Measurements from ENCODE around the gene THEMIS2.

The THEMIS2 gene

DNA sequence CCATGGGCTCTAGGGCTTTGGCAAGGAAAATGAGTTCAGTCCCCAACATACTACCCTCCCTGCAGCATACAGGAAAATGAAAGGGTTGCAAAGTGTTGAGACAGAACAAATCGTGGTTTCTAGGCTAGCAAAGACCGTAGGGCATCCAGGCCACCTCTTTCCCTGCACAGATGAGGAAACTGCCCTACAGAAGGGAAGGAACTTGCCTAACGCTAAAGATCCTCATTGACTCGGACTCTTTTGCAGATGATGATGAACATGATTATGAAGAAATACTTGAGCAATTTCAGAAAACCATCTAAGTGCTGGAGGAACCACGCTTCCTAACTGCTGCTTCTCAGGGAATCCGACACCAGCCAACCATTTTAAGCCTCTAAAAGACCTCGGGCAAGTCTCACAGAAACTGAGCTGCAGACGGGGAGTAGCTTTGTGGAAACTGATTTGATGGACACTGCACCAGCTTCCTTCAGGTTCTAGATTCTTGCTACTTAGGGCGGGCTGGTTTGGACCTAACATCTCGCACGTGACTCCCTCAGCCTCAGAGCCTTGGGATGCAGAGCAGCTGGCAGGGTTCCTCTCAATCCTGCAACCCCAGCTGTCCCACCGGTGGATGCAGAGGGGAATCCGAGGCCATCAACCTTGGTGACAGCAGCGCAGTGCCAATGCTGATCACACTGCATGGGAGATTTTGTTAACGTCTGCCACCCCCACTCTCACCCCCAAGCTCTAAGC lies 13.4 kb downstream of the THEMIS2 start:
- DNase-seq (ENCODE audit: low spot score): no peak

- DNase-seq (ENCODE audit: low spot score): no peak
Measured at GRCh38 chr1:27886353-27886679, 14.0 kb downstream of the THEMIS2 start.

DNA sequence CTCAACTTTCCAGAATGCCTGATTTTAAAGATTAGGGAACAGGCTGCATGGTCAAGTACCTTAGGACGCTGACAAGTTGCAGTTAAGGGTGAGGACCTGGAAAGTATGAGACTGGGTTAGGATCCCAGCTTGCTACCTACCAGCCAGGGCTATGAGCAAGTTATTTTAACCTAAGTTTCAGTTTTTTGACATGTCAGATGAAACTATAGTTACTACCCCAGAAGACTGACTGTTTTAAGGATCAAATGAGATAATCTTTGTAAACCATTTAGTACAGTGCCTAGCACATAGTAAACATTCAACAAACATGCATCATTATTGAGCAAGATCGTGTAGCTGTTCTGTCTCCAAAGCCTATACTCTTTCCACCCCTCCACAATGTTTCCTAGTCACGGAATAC lies 14.4 kb downstream of the THEMIS2 start:
- no peak for DNase-seq (ENCODE audit: low spot score)

GRCh38 chr1:27887215-27888021 lies 15.1 kb downstream of the THEMIS2 start:
- DNase-seq (ENCODE audit: low spot score): no peak

GRCh38 chr1:27889506-27889905 lies 17.2 kb downstream of the THEMIS2 start:
- DNase-seq (ENCODE audit: low spot score): no peak

DNA sequence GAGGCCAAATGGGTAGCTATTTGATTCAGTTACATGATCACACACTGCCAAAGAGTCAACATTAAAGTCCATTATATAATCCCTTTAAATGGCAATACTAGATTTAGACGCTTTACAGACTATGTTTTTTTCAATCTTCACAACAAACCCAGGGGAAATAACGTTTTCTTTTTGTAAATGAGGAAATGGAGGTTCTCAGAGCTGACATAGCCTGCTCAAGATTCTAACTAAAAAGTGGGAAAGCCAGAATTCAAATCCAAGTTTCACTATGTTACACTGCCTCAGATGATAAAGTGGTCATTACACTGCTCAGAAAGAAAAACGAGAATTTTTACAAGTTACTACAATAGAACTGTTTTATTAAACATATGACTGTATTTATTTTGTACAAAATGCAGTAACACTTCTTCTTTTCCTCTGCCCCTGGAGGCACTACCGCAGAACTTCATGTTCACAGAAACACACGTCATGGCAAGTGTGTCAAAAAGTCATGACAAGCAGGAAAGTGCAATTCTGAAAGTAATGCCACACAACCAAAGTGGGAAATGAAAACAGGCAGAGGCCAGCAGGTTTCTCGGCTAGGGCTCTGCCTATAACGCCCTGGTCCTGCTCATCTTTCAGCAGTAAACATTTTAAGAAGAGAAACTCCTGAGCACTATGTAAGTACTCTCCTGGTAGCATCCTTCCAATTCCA lies 19.0 kb downstream of the THEMIS2 start:
- DNase-seq (ENCODE audit: low spot score): no peak

DNA sequence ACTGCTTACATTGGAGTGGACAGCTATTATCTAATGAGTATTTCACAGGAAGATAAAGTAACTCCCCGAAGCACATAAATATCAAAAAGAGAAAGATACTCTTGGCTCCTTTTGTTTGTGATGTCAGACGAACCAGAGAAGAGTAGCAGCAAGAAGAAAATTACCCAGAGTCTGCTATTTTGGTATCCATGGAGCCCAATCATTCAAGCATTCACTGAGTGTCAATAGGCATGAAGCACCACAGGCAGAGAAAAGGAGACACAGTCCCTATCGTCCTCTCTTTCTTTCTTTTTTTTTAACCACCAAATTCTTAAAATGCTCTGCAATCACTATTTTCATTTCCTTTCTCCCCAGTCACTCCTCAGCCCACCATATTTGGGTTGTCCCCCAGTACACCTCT lies 22.2 kb downstream of the THEMIS2 start:
- DNase-seq (ENCODE audit: low spot score): no peak

- no peak for DNase-seq (ENCODE audit: low spot score)
Measured at GRCh38 chr1:27906759-27907158, 34.4 kb downstream of the THEMIS2 start.

DNA sequence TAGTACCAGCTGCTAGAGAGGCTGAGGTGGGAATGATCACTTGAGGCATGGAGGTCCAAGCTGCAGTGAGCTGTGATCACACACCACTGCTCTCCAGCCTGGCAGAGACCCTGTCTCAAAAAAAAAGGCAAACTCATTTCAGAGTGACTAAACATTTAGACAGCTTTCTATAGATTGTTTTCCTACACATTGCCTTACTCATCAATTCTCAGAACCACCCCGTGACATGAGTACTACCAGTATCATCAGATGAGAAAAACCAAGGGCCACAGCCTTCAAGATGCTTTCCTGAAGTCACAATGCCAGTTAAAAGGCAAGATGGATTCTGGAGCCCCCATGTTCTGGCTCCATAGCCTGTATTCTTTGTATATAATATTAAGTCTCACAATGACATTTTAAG lies 40.1 kb downstream of the THEMIS2 start:
- DNase-seq (ENCODE audit: low spot score): no peak

DNA sequence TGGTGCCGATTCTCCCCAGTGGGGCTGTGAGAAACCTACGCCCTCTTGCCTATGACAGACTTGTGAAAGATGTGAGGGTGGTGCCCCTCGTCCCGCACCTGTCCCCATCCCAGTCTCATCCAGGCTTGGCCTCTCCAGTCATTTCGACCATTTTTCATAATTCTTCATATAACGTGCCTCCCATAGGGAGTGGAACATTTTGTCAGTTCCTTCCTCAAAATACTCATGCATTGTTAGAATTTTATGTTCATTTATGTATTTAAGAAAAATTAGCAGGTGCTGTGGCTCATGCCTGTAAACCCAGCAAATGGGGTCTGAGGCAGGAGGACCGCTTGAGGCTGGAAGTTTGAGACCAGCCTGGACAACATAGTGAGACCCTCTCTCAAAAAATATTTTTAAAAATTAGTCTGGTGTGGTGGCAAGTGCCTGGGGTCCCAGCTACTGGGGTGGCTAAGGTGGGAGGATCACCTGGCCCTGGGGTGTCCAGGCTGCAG lies 42.8 kb downstream of the THEMIS2 start:
- DNase-seq (ENCODE audit: low spot score): no peak

DNA sequence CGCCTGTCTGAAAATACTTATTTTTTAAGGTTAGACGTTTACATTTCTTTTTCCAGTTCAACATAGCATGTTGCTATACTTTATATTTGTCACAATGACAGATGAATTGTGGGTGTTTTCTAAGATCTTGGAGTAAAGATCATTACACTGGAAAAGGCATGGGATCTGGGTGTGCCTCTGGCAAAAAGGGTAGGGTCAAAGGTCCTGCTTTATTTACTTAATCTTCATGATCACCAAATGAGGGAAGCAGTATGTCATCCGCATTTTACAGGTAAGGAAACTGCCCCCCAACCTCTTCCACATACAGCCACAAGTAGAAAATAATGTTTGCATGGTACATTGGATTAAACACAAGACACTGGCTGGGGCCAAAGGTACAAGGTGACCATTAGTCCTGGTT lies 49.9 kb downstream of the THEMIS2 start:
- DNase-seq (ENCODE audit: low spot score): no peak

DNA sequence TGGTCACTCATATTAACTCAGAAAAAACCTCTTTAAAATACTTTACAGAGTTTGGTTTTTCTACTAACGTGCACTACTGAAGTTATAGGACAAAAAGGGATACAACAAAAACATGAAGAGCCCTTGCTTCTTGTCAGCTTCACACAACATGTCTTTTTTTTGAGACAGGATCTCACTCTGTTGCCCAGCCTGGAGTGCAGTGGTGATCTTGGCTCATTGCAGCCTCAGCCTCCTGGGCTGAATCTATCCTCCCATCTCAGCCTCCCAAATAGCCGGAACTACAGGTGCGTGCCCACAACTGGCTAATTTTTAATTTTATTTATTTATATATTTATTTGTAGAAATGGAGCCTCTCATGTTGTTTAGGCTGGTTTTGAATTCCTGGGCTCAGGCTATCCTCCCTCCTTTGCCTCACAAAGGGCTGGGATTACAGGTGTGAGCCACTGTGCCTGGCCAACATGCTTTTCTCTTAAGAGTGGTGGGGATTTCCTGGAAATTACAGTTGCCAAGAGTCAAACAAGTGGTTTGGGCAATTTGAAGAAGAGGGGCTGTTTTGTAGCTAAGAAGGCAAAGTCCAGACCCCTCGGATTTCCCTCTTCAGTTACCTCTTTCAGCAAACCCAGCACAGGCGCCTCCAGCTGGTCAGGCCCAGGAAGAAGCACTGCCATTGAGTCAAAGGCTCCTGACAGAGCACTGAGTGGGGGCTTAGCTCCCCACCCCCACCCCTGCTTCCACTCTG lies 56.0 kb downstream of the THEMIS2 start:
- DNase-seq (ENCODE audit: low spot score): no peak

- no peak for DNase-seq (ENCODE audit: low spot score)
Measured at GRCh38 chr1:27931184-27931583, 58.8 kb downstream of the THEMIS2 start.

- DNase-seq (ENCODE audit: low spot score): no peak
Measured at GRCh38 chr1:27931759-27932158, 59.4 kb downstream of the THEMIS2 start.

- no peak for DNase-seq (ENCODE audit: low spot score)
Measured at GRCh38 chr1:27934818-27935549, 62.6 kb downstream of the THEMIS2 start, which contains the start of gene SMPDL3B. Gene SMPDL3B (plus strand): TSS chr1:27935000. CDS start chr1:27935184, 184 bp downstream.

GRCh38 chr1:27935721-27936120 lies 63.4 kb downstream of the THEMIS2 start:
- DNase-seq (ENCODE audit: low spot score): no peak

Data from hematopoietic multipotent progenitor cell treated with erythropoietin and hydrocortisone succinate and interleukin-3 and kit ligand, for 17 days (in vitro differentiated cells).